CD14-positive monocyte (primary cell): ENCODE measurements around the gene DDN. TPM values are rescaled to one million over a fixed set of nuclear protein-coding genes. Genes with fewer than 3 reads are reported as not detected.

ENCODE experiments used
- DNase-seq, 3 donors: peaks; one replicate each; pipeline ENCODE4 v3.0.0-alpha.2; 2011 to 2022
- H2AFZ ChIP-seq: 2 replicates; pipeline ENCODE4 v1.6.0; 2012; ENCODE audit warnings: mild to moderate bottlenecking, low read depth, low read length, inconsistent platforms; ENCODE audit not compliant: insufficient read depth, poor library complexity, severe bottlenecking
- H3K27ac ChIP-seq, 2 donors: 1 replicate in 1 of 2; 2 replicates in 1 of 2; pipeline ENCODE4 v1.5.1; 2012 to 2013; ENCODE audit warnings: low read length in 2 of 2, control low read depth in 1 of 2, inconsistent platforms in 1 of 2, low read depth in 1 of 2, mild to moderate bottlenecking in 1 of 2
- H3K27me3 ChIP-seq, 2 donors: one replicate each; pipeline versions ENCODE4 v1.6.0 to v1.6.1; 2011 to 2013; ENCODE audit warnings: low read length in 2 of 2; ENCODE audit not compliant: control insufficient read depth in 2 of 2, insufficient read depth in 2 of 2
- H3K36me3 ChIP-seq, 2 donors: replicated peaks in 1 of 2; 1 replicate in 1 of 2; 2 replicates in 1 of 2; pipeline versions ENCODE4 v1.5.1 to v1.6.1; 2012 to 2013; ENCODE audit warnings: low read length in 2 of 2, control low read depth in 1 of 2, inconsistent platforms in 1 of 2, mild to moderate bottlenecking in 1 of 2; ENCODE audit not compliant: insufficient read depth in 2 of 2, control insufficient read depth in 1 of 2
- H3K4me1 ChIP-seq, 2 donors: 1 replicate in 1 of 2; 2 replicates in 1 of 2; pipeline versions ENCODE4 v1.5.1 to v1.6.1; 2012 to 2013; ENCODE audit warnings: low read length in 2 of 2, control low read depth in 1 of 2, inconsistent platforms in 1 of 2, mild to moderate bottlenecking in 1 of 2, moderate library complexity in 1 of 2; ENCODE audit not compliant: insufficient read depth in 2 of 2, control insufficient read depth in 1 of 2
- H3K4me2 ChIP-seq: replicated peaks from 2 replicates; pipeline ENCODE3; 2012; ENCODE audit warnings: low read length, moderate library complexity, mild to moderate bottlenecking; ENCODE audit not compliant: poor library complexity, severe bottlenecking; ENCODE audit errors: extremely low read depth
- H3K4me3 ChIP-seq, 3 experiments: fragments of 200-600 bp in 1 of 3; sonication (generic) in 1 of 3; replicated peaks in 1 of 3; 1 replicate in 2 of 3; 2 replicates in 1 of 3; pipeline ENCODE4 v1.5.1; 2011 to 2013; ENCODE audit warnings: low read length in 3 of 3, mild to moderate bottlenecking in 3 of 3, control low read depth in 2 of 3, low read depth in 2 of 3, inconsistent platforms in 1 of 3, moderate library complexity in 1 of 3
- H3K79me2 ChIP-seq: 2 replicates; pipeline ENCODE4 v1.6.0; 2012; ENCODE audit warnings: mild to moderate bottlenecking, control low read depth, inconsistent platforms, low read length, moderate library complexity; ENCODE audit not compliant: insufficient read depth
- H3K9ac ChIP-seq: 2 replicates; pipeline ENCODE4 v1.6.0; 2017; ENCODE audit warnings: low read length, mild to moderate bottlenecking; ENCODE audit not compliant: insufficient read depth, poor library complexity, severe bottlenecking
- H3K9me3 ChIP-seq, 2 donors: replicated peaks in 1 of 2; 1 replicate in 1 of 2; 2 replicates in 1 of 2; pipeline versions ENCODE4 v1.5.1 to v1.6.1; 2012 to 2013; ENCODE audit warnings: low read length in 2 of 2, control low read depth in 1 of 2; ENCODE audit not compliant: control insufficient read depth in 1 of 2, insufficient read depth in 1 of 2
- H4K20me1 ChIP-seq: 2 replicates; pipeline ENCODE4 v1.6.0; 2012; ENCODE audit warnings: mild to moderate bottlenecking, low read length, control low read depth, moderate library complexity; ENCODE audit not compliant: insufficient read depth
- H3K27ac Mint-ChIP-seq, 7 donors: one replicate each; pipeline ENCODE4 v1.8.0; 2020; ENCODE audit warnings: mild to moderate bottlenecking in 7 of 7, mixed read lengths in 7 of 7, moderate library complexity in 6 of 7, inconsistent platforms in 2 of 7
- H3K27me3 Mint-ChIP-seq, 3 donors: one replicate each; pipeline ENCODE4 v1.8.0; 2021 to 2022; ENCODE audit warnings: low read depth in 3 of 3, mild to moderate bottlenecking in 3 of 3, mixed read lengths in 3 of 3, moderate library complexity in 3 of 3, inconsistent platforms in 1 of 3
- H3K36me3 Mint-ChIP-seq, 2 donors: one replicate each; pipeline ENCODE4 v1.8.0; 2020; ENCODE audit warnings: mixed read lengths in 2 of 2, inconsistent platforms in 1 of 2, mild to moderate bottlenecking in 1 of 2
- H3K4me1 Mint-ChIP-seq: one replicate; pipeline ENCODE4 v1.8.0; 2020; ENCODE audit warnings: mild to moderate bottlenecking, mixed read lengths
- H3K4me3 Mint-ChIP-seq, 2 donors: one replicate each; pipeline ENCODE4 v1.8.0; 2020; ENCODE audit warnings: mild to moderate bottlenecking in 2 of 2, mixed read lengths in 2 of 2, moderate library complexity in 1 of 2
- H3K9me3 Mint-ChIP-seq, 7 donors: one replicate each; pipeline ENCODE4 v1.8.0; 2020 to 2022; ENCODE audit warnings: mixed read lengths in 7 of 7, mild to moderate bottlenecking in 6 of 7, moderate library complexity in 6 of 7, inconsistent platforms in 2 of 7
- WGBS: methylation state at CpG from one replicate; pipeline ENCODE4 v1.1.5; 2013; ENCODE audit warnings: missing lambda C conversion rate; ENCODE audit not compliant: insufficient coverage; 5-methylcytosine and 5-hydroxymethylcytosine counted together
- intact Hi-C, 2 donors: fragments of 100-400 bp; cut with micrococcal nuclease; formaldehyde crosslinking; loops; one replicate each; pipeline versions ENCODE4 v1.15.0 to v1.15.1; 2023
- polyA plus RNA-seq, 3 donors: library from polyadenylated mRNA; depleted of rRNA in 1 of 3; unstranded in 2 of 3; stranded (reverse) in 1 of 3; fragments of 300-500 nt in 2 of 3; fragments of >200 nt in 1 of 3; fragmentation: Illumina TruSeq in 2 of 3; gene quantifications; 1 replicate in 2 of 3; 2 replicates in 1 of 3; pipeline ENCODE4 v1.2.3, GENCODE V29; 2012 to 2021
- TF ChIP-seq, protein P1 (sequence below): fragments of 200-600 bp; IDR thresholded peaks from one replicate; pipeline ENCODE4 v1.8.0; 2022; ENCODE audit warnings: antibody characterized with exemption, mild to moderate bottlenecking

DDN gene
- polyA plus RNA-seq, 3 donors: 0.27 TPM; not detected in 2

DNA sequence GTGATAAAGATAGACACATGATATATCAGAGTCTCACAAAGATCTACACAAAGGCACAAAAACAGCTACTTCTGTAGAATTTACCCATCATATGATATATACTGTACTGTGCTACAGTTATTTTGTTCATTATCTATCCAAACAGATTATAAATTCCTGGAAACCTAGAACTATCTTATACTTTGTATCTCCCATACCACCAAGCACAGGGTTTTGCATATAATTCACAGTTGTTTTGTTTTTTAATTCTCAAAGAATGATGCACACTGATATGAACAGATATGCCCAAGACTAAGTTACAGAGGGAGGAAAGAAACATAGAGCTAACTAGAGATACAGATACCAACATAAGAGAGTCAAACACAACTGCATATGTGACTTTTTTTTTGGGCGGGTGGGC is 16.0 kb upstream of the DDN start:
- H3K79me2 ChIP-seq: peaks cover 36% of the 10 kb centered on the region
- no peak overlapping the region for H3K4me3 ChIP-seq
- WGBS: no CpG with 5 or more reads among the region's 1 CpG
- Mint-ChIP-seq H3K36me3 (peaks cover 45 to 52% of the 10 kb centered on the region in 2 donors), H3K27me3 (peaks cover 0 to 4% (median 0%) of the 10 kb centered on the region in 3 donors), H3K4me1 (peaks cover 25% of the 10 kb centered on the region), H3K9me3 (peaks cover 0 to 2% (median 0%) of the 10 kb centered on the region in 7 donors), H3K27ac (no peak overlapping the region), H3K4me3 (no peak overlapping the region)
- H3K27me3 ChIP-seq: no peaks in the 10 kb centered on the region
- H3K4me2 ChIP-seq: no peak overlapping the region
- no peaks in the 10 kb centered on the region for H3K9me3 ChIP-seq
- intact Hi-C loops: loop anchor here (5.0 kb wide), 1 partner anchor 42 kb away; no protein-coding TSS in a partner anchor
- H3K4me1 ChIP-seq: peaks cover 20 to 22% of the 10 kb centered on the region in 2 donors
- TF ChIP-seq, protein P1, sequence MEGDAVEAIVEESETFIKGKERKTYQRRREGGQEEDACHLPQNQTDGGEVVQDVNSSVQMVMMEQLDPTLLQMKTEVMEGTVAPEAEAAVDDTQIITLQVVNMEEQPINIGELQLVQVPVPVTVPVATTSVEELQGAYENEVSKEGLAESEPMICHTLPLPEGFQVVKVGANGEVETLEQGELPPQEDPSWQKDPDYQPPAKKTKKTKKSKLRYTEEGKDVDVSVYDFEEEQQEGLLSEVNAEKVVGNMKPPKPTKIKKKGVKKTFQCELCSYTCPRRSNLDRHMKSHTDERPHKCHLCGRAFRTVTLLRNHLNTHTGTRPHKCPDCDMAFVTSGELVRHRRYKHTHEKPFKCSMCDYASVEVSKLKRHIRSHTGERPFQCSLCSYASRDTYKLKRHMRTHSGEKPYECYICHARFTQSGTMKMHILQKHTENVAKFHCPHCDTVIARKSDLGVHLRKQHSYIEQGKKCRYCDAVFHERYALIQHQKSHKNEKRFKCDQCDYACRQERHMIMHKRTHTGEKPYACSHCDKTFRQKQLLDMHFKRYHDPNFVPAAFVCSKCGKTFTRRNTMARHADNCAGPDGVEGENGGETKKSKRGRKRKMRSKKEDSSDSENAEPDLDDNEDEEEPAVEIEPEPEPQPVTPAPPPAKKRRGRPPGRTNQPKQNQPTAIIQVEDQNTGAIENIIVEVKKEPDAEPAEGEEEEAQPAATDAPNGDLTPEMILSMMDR: no peak
- peaks cover 18% of the 10 kb centered on the region for H4K20me1 ChIP-seq
- no peak overlapping the region for H3K27ac ChIP-seq
- H2AFZ ChIP-seq: no peak overlapping the region
- H3K9ac ChIP-seq: no peak overlapping the region
- no peak for DNase-seq
- peaks cover 23 to 34% of the 10 kb centered on the region in 2 donors for H3K36me3 ChIP-seq

- H3K4me3 ChIP-seq: no peak overlapping the region
- whole genome bisulfite sequencing: 78% methylated on average over 1 of the region's 1 CpG
- Mint-ChIP-seq H3K9me3 (peaks cover 0 to 2% (median 0%) of the 10 kb centered on the region in 7 donors), H3K27me3 (peaks cover 0 to 2% (median 0%) of the 10 kb centered on the region in 3 donors), H3K4me3 (no peak overlapping the region), H3K27ac (peak overlapping the region in 2 of 7 donors; percentile 5 to 34), H3K4me1 (peaks cover 20% of the 10 kb centered on the region), H3K36me3 (peaks cover 50 to 58% of the 10 kb centered on the region in 2 donors)
- H4K20me1 ChIP-seq: peaks cover 18% of the 10 kb centered on the region
- H3K27me3 ChIP-seq: no peaks in the 10 kb centered on the region
- H3K9ac ChIP-seq: no peak overlapping the region
- peaks cover 27 to 40% of the 10 kb centered on the region in 2 donors for H3K36me3 ChIP-seq
- H3K79me2 ChIP-seq: peaks cover 36% of the 10 kb centered on the region
- no peaks in the 10 kb centered on the region for H3K9me3 ChIP-seq
- DNase-seq: no peak
- no peak overlapping the region for H3K4me2 ChIP-seq
- TF ChIP-seq, protein P1: no peak
- no peak overlapping the region for H3K27ac ChIP-seq
- no peak overlapping the region for H2AFZ ChIP-seq
- peaks cover 14 to 16% of the 10 kb centered on the region in 2 donors for H3K4me1 ChIP-seq
- intact Hi-C loops: no loop called here
Measured at GRCh38 chr12:49014547-49014946, 15.4 kb upstream of the DDN start.
